HG03378 (cell line): ENCODE data around the gene ULBP1.
"Not testable (repeated sequence)": the region's sequence is repeated elsewhere in the genome, so short reads cannot be mapped to it uniquely, and the experiment has no call there.

ENCODE experiments used
- ATAC-seq: cut with Tn5 transposase; IDR thresholded peaks from one replicate; pipeline ENCODE4 v1.9.1; 2021; ENCODE audit warnings: mild to moderate bottlenecking, moderate library complexity; ENCODE audit not compliant: unreplicated experiment

ULBP1 gene

GRCh38 chr6:149963462-149964307 is at the start of gene ULBP1:
TSS of gene ULBP1 (plus strand) at chr6:149963943. CDS start at chr6:149964050, 107 bp downstream.
- ATAC-seq: peak; percentile 49

- ATAC-seq: no peak
Observed at GRCh38 chr6:149915970-149916865, 47.5 kb upstream of the ULBP1 start.

GRCh38 chr6:149917679-149918078 is 46.1 kb upstream of the ULBP1 start:
- no peak for ATAC-seq

GRCh38 chr6:149918151-149918905 is 45.4 kb upstream of the ULBP1 start:
- no peak for ATAC-seq

DNA sequence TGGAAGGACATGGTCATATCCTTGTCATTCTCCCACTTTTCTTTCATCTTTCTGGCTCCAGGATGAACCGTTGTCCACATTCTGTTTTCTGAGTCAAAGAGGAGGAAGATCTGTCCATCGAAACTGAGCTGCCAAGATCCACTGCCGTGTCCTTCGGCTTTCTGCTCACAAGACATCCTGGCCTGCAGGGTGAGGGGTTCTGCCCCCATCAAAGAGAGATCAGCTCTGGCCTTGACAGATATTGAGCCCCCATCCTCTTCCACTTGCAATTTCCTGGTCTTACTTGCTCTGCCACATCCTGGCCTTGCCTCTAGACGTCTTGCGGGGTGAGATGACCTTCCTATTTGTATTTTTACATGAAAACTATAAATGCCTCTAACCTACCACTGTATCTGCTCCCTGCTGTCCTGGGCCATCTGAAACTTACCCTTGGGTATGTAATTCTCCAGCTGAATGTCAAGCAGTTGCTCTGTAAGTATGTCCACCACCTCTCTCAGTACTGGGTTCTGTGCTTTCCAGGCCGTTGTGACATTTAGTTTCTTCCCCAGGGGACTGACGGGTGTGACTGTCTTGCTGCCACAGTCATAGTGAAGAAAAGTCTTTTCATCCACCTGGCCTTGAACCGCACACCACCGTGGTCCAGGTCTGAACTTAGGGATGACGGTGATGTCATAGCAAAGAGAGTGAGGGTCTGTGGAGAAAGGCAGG is 44.5 kb upstream of the ULBP1 start:
- ATAC-seq: not testable (repeated sequence)

DNA sequence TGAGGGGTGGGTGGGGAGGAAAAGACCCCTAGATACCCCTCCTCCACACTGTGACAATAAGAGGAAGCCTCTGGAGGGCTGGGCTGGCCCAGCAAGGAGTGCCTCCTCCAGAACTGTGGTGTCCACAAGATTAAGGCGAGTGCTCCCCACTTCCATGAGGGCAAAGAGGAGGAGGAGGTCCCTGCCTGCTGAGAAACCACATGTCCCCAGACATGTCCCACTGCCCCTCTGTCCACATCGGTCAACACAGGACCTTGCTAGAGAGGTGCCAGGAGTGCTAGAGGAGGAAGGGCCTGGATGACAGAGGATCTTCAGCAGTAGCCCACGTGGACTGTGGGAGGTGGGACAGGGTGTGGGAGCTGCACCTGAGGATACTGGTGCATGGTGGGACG is 43.9 kb upstream of the ULBP1 start:
- ATAC-seq: no peak

- no peak for ATAC-seq
Observed at GRCh38 chr6:149921361-149921760, 42.4 kb upstream of the ULBP1 start.

DNA sequence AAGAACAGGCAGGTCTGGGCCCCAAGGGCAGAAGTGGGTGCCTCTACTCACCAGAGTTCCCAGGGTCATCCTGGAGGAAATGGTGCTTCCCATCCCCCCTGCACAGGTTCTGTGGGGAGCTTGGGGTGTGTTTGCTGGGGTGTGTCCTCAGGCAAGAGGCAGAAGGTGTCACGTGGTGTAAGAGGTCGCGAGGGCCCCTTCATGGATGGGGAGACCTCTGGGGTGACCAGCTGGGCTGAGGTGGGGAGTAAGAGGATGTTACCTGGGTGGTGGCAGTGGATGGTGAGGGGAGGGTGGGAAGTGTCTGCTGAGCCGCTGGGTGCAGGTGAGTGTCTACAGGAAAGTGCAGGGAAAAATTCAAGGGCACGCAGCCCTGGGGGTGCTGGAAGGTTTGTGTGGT is 41.7 kb upstream of the ULBP1 start:
- ATAC-seq: not testable (repeated sequence)

GRCh38 chr6:149922642-149923326 is 41.0 kb upstream of the ULBP1 start, which contains the start of gene RAET1G:
TSS of gene RAET1G (minus strand) at chr6:149923121. CDS start at chr6:149923010, 111 bp downstream.
- peak; percentile 62 for ATAC-seq

GRCh38 chr6:149923327-149923986 is 40.3 kb upstream of the ULBP1 start:
- no peak for ATAC-seq

- ATAC-seq: no peak
Observed at GRCh38 chr6:149924206-149924932, 39.4 kb upstream of the ULBP1 start.

GRCh38 chr6:149924933-149925252 is 38.9 kb upstream of the ULBP1 start:
- ATAC-seq: no peak

- ATAC-seq: no peak
Observed at GRCh38 chr6:149925253-149925973, 38.3 kb upstream of the ULBP1 start.

GRCh38 chr6:149925974-149926777 is 37.6 kb upstream of the ULBP1 start:
- no peak for ATAC-seq

DNA sequence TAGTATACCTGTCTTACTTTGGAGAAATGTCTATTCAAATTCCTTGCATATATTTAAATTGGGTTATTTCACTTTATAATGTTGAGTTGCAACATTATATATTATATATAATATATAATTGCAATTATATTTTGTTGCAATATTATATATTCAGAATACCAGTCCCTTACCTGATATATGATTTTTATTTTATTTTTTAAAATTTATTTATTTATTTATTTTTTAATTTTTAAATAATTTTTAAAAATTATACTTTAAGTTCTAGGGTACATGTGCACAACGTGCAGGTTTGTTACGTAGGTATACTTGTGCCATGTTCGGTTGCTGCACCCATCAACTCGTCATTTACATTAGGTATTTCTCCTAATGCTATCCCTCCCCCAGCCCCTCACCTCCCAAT is 36.7 kb upstream of the ULBP1 start:
- not testable (repeated sequence) for ATAC-seq

- ATAC-seq: no peak
Observed at GRCh38 chr6:149929422-149929821, 34.3 kb upstream of the ULBP1 start.

GRCh38 chr6:149931501-149931900 is 32.2 kb upstream of the ULBP1 start:
- no peak for ATAC-seq
